GM12878 (cell line): ENCODE results near the gene ZNF652. TPM values are rescaled to one million over a fixed set of nuclear protein-coding genes. Genes with fewer than 3 reads are reported as not detected.

ENCODE experiments used
- ATAC-seq: fragments of 200-7000 bp; cut with Tn5 transposase; 3 replicates; pipeline ENCODE4 v1.9.1; 2020; ENCODE audit warnings: mild to moderate bottlenecking, moderate library complexity
- BruUV-seq: library from RNA; stranded (reverse); fragments of 400-500 nt; replicated peaks from 2 replicates; lab custom pipeline; 2021; lab: Mats Ljungman, UMichigan
- CTCF ChIA-PET: fragments of 300-600 bp; sonication (Branson Sonifier 250); formaldehyde crosslinking; extraction: SDS; loops from one replicate; lab custom pipeline; 2021; ENCODE audit warnings: inconsistent platforms; lab: Yijun Ruan, JAX
- POLR2A ChIA-PET: fragments of 350-600 bp; formaldehyde crosslinking; extraction: SDS; loops from one replicate; lab custom pipeline; 2021; ENCODE audit warnings: inconsistent platforms; lab: Charles Lee
- RAD21 ChIA-PET: fragments of 300-600 bp; sonication (Branson Sonifier 250); formaldehyde crosslinking; loops from one replicate; lab custom pipeline; 2023; ENCODE audit warnings: antibody characterized with exemption; ENCODE audit not compliant: unreplicated experiment; lab: Charles Lee
- SMC1A ChIA-PET: fragments of 300-600 bp; sonication (Branson Sonifier 250); formaldehyde crosslinking; loops from one replicate; lab custom pipeline; 2023; ENCODE audit not compliant: unreplicated experiment, uncharacterized antibody; lab: Charles Lee
- DNase-seq: peaks from one replicate; pipeline ENCODE4 v3.0.0-alpha.2; 2011; ENCODE audit warnings: low read depth, low spot score
- FAIRE-seq: peaks from 3 replicates; lab custom pipeline; 2011; peaks lifted over from hg19 to GRCh38; lab: Jason Lieb, UNC
- H2AFZ ChIP-seq: 2 replicates; pipeline ENCODE4 v1.6.0; 2011; ENCODE audit warnings: low read depth, low read length, control low read depth; ENCODE audit not compliant: control insufficient read depth
- H3K27ac ChIP-seq: 2 replicates; pipeline ENCODE4 v1.5.1; 2011; ENCODE audit warnings: control low read depth; ENCODE audit not compliant: control insufficient read depth, insufficient read depth
- H3K27me3 ChIP-seq, 2 experiments: replicated peaks in 1 of 2; 2 replicates each; pipeline versions ENCODE4 v1.6.0 to v1.6.1; 2011; ENCODE audit warnings: low read length in 1 of 2; ENCODE audit not compliant: control insufficient read depth in 2 of 2, insufficient read depth in 2 of 2
- H3K36me3 ChIP-seq, 2 experiments: 2 replicates each; pipeline ENCODE4 v1.5.1; 2011; ENCODE audit warnings: low read length in 1 of 2; ENCODE audit not compliant: control insufficient read depth in 2 of 2, insufficient read depth in 2 of 2
- H3K4me1 ChIP-seq: 2 replicates; pipeline ENCODE4 v1.6.1; 2011; ENCODE audit warnings: mild to moderate bottlenecking, low read length, moderate library complexity, mixed read lengths; ENCODE audit not compliant: control insufficient read depth, insufficient read depth
- H3K4me2 ChIP-seq: 2 replicates; pipeline ENCODE4 v1.6.0; 2011; ENCODE audit warnings: control low read depth; ENCODE audit not compliant: control insufficient read depth, insufficient read depth
- H3K4me3 ChIP-seq: fragments of 200-600 bp; sonication (generic); 2 replicates; pipeline ENCODE4 v1.5.1; 2016
- H3K79me2 ChIP-seq: 2 replicates; pipeline ENCODE4 v1.6.0; 2011; ENCODE audit warnings: low read length; ENCODE audit not compliant: control insufficient read depth, insufficient read depth
- H3K9ac ChIP-seq: 2 replicates; pipeline ENCODE4 v1.8.0; 2011; ENCODE audit warnings: low read length, control low read depth, mixed read lengths; ENCODE audit not compliant: control insufficient read depth, insufficient read depth
- H3K9me3 ChIP-seq: replicated peaks from 3 replicates; pipeline ENCODE4 v1.5.1; 2011; ENCODE audit warnings: mild to moderate bottlenecking, low read length; ENCODE audit not compliant: control insufficient read depth, insufficient read depth
- H4K20me1 ChIP-seq: 2 replicates; pipeline ENCODE4 v1.6.0; 2011; ENCODE audit not compliant: control insufficient read depth, insufficient read depth
- ETV6 ChIP-seq, 2 experiments: fragments of 450-650 bp in 1 of 2; IDR thresholded peaks in 1 of 2; conservative IDR thresholded peaks in 1 of 2; 2 replicates each; pipeline ENCODE4 v1.6.1; 2014; ENCODE audit warnings: antibody characterized with exemption in 1 of 2, borderline replicate concordance in 1 of 2, low read depth in 1 of 2, mild to moderate bottlenecking in 1 of 2, moderate library complexity in 1 of 2
- HSF1 ChIP-seq: fragments of 150-350 bp; IDR thresholded peaks from 2 replicates; pipeline ENCODE4 v1.6.1; 2014; ENCODE audit warnings: mild to moderate bottlenecking, low read depth, low read length
- KAT2A ChIP-seq: conservative IDR thresholded peaks from 2 replicates; pipeline ENCODE4 v1.6.1; 2011; ENCODE audit warnings: low read depth, low read length; ENCODE audit not compliant: control insufficient read depth
- MEF2A ChIP-seq: IDR thresholded peaks from 2 replicates; pipeline ENCODE4 v1.6.1; 2011; ENCODE audit warnings: low read depth, mild to moderate bottlenecking, low read length, moderate library complexity; ENCODE audit not compliant: insufficient read depth
- MEF2B ChIP-seq: fragments of 450-650 bp; IDR thresholded peaks from 2 replicates; pipeline ENCODE4 v1.6.1; 2018; ENCODE audit warnings: mild to moderate bottlenecking, moderate library complexity; ENCODE audit not compliant: partially characterized antibody, poor library complexity, severe bottlenecking
- MXI1 ChIP-seq: fragments of 150-350 bp; IDR thresholded peaks from 2 replicates; pipeline ENCODE4 v1.6.1; 2011; ENCODE audit warnings: low read depth, mild to moderate bottlenecking, inconsistent platforms, low read length, improper control_type of control experiment
- NFIC ChIP-seq: IDR thresholded peaks from 2 replicates; pipeline ENCODE4 v1.6.1; 2012; ENCODE audit warnings: low read depth, mild to moderate bottlenecking, inconsistent platforms, low read length, moderate library complexity
- NFYB ChIP-seq: IDR thresholded peaks from 2 replicates; pipeline ENCODE4 v1.6.1; 2011; ENCODE audit warnings: low read depth, mild to moderate bottlenecking, low read length, improper control_type of control experiment, moderate library complexity; ENCODE audit not compliant: insufficient read depth
- NKRF ChIP-seq: fragments of 450-650 bp; conservative IDR thresholded peaks from 2 replicates; pipeline ENCODE4 v1.6.1; 2017; ENCODE audit warnings: mild to moderate bottlenecking, moderate library complexity
- REST ChIP-seq: IDR thresholded peaks from 2 replicates; pipeline ENCODE4 v1.6.1; 2012; ENCODE audit warnings: mild to moderate bottlenecking, low read depth, low read length
- SP1 ChIP-seq: IDR thresholded peaks from one replicate; pipeline ENCODE4 v1.6.1; 2011; ENCODE audit warnings: low read depth, low read length
- SPI1 ChIP-seq: IDR thresholded peaks from 2 replicates; pipeline ENCODE4 v1.6.1; 2011; ENCODE audit warnings: low read depth, mild to moderate bottlenecking, low read length, moderate library complexity, borderline replicate concordance; ENCODE audit not compliant: insufficient read depth
- USF1 ChIP-seq: IDR thresholded peaks from 2 replicates; pipeline ENCODE4 v1.6.1; 2011; ENCODE audit warnings: borderline replicate concordance, low read depth, mild to moderate bottlenecking, moderate library complexity, mixed read lengths, low read length; ENCODE audit not compliant: insufficient read depth; ENCODE audit errors: extremely low read length
- YBX1 ChIP-seq: fragments of 450-650 bp; IDR thresholded peaks from 2 replicates; pipeline ENCODE4 v1.6.1; 2016; ENCODE audit warnings: antibody characterized with exemption
- WGBS: methylation state at CpG from one replicate; pipeline ENCODE4 v1.1.6; 2016; ENCODE audit warnings: low lambda C conversion rate; ENCODE audit not compliant: insufficient replicate concordance, insufficient coverage; ENCODE audit errors: missing lambda C conversion rate; 5-methylcytosine and 5-hydroxymethylcytosine counted together
- in situ Hi-C: fragments of 300-500 bp; cut with MboI; formaldehyde crosslinking; loops from 9 replicates; pipeline ENCODE4 v1.14.3; 2018; ENCODE audit warnings: mixed read lengths
- intact Hi-C: fragments of 100-400 bp; cut with micrococcal nuclease; formaldehyde crosslinking; loops from one replicate; pipeline ENCODE4 v1.14.2; 2022; ENCODE audit not compliant: unreplicated experiment
- polyA plus RNA-seq, 11 experiments: library from polyadenylated mRNA; depleted of rRNA in 4 of 11; unstranded in 6 of 11; stranded (reverse) in 5 of 11; fragments of >200 nt; fragmentation: Nextera tagmentation in 4 of 11; fragmentation: Illumina TruSeq in 1 of 11; extraction: Ambion mirVana in 4 of 11; extraction: Trizol in 1 of 11; gene quantifications; 1 replicate in 1 of 11; 2 replicates in 10 of 11; pipeline versions ENCODE4 v1.2.1 to v1.2.3, GENCODE V29; 2011 to 2016; ENCODE audit warnings: inconsistent platforms in 2 of 11, missing spikeins in 2 of 11, low read depth in 1 of 11
- total RNA-seq, 4 experiments: library from RNA; depleted of rRNA in 3 of 4; stranded (reverse); fragments of >200 nt in 3 of 4; fragmentation: Illumina TruSeq in 1 of 4; extraction: Trizol in 1 of 4; gene quantifications; 2 replicates each; pipeline versions ENCODE4 v1.2.1 to v1.2.3, GENCODE V29; 2013 to 2021

The ZNF652 gene
- total and polyA plus RNA-seq, 10 of the 15 experiments (the other 5 are each of a cell fraction or from before 2014, with no cell fraction given): 3.4 to 13.1 (median 8.7) TPM

- ChIA-PET RAD21 (interaction anchor here (1.4 to 3.0 kb wide), 2 partner anchors 11 to 20 kb away, joined by 3 to 10 read pairs; no protein-coding TSS in a partner anchor), POLR2A (interaction anchor here (0.8 kb wide), 1 partner anchor 64 kb away, joined by 3 read pairs; no protein-coding TSS in a partner anchor), SMC1A (interaction anchor here (1.1 to 4.6 kb wide), 8 partner anchors 10 to 169 kb away, joined by 3 to 22 read pairs (median 4); no protein-coding TSS in a partner anchor), CTCF (interaction anchor here (1.5 to 7.4 kb wide), 5 partner anchors 19 to 169 kb away, joined by 3 to 71 read pairs (median 5); no protein-coding TSS in a partner anchor)
- Histone ChIP-seq H3K79me2 (no peaks in the 10 kb centered on the region), H2AFZ (peak overlapping the region; percentile 66), H3K36me3 (no peaks in the 10 kb centered on the region), H3K4me3 (no peak overlapping the region), H3K4me2 (peak overlapping the region; percentile 80), H3K27ac (peak overlapping the region; percentile 55), H3K4me1 (peaks cover 39% of the 10 kb centered on the region), H3K9me3 (no peaks in the 10 kb centered on the region), H4K20me1 (no peaks in the 10 kb centered on the region), H3K27me3 (no peaks in the 10 kb centered on the region; a peak in 1 of 4 replicates), H3K9ac (no peak overlapping the region; the same call in 1 of the 2 replicates)
- peak; percentile 89 for FAIRE-seq
- BruUV-seq: no TSS peak
- intact Hi-C loops: no loop called here
- in situ Hi-C loops: no loop called here
- ATAC-seq: peak; percentile 77
- DNase-seq: no peak
- WGBS: 3% methylated on average over 6 of the region's 6 CpGs
- TF ChIP-seq REST (no peak), MEF2B (no peak), NKRF (no peak), SPI1 (peak; percentile 52; the same call in 1 of the 2 replicates), USF1 (peak; percentile 39), YBX1 (no peak), HSF1 (no peak), MEF2A (peak; percentile 54; the same call in 1 of the 2 replicates), MXI1 (no peak), ETV6 (conservative IDR thresholded peaks at IDR 0.05 in 1 of 2, IDR thresholded peaks at IDR 0.05 in 1 of 2; ENCODE audit: borderline replicate concordance in 1 of 2, low read depth in 1 of 2) (peak in 1 of 2 experiments; percentile 91; a peak in 2 of 4 replicates), KAT2A (no peak), NFIC (0 out of 2 replicates have a peak, but pooled peaks have one; percentile 44), SP1 (no peak), NFYB (peak; percentile 49; the same call in 1 of the 2 replicates)
Measured at GRCh38 chr17:49388290-49388640, 26.2 kb upstream of the ZNF652 start.
